ENCODE results near the gene NPHS1. TPM values are rescaled to one million over a fixed set of nuclear protein-coding genes. Genes with fewer than 3 reads are reported as not detected.

The NPHS1 gene
- polyA plus RNA-seq, 4 donors: 0.06 to 0.52 TPM; not detected in 2

GRCh38 chr19:35822579-35822978, 29.7 kb downstream of the NPHS1 start:
- no peak for FAIRE-seq

GRCh38 chr19:35818445-35818844, 33.9 kb downstream of the NPHS1 start:
- H3K9me3 ChIP-seq (ENCODE audit: control insufficient read depth in 2 of 2, insufficient read depth in 1 of 2, low read depth in 1 of 2, low read length in 1 of 2): no peaks in the 10 kb centered on the region
- H3K4me1 ChIP-seq (ENCODE audit: control insufficient read depth in 3 of 3, insufficient read depth in 2 of 3, low read depth in 1 of 3, low read length in 2 of 3): no peaks in the 10 kb centered on the region
- DNase-seq (no peak), FAIRE-seq (no peak)
- H3K27me3 ChIP-seq (ENCODE audit: control insufficient read depth in 3 of 3, insufficient read depth in 3 of 3, low read length in 3 of 3): peaks cover 0 to 4% (median 3%) of the 10 kb centered on the region in 3 donors
- H3K4me3 ChIP-seq (ENCODE audit: low read depth in 1 of 3, low read length in 3 of 3): no peak overlapping the region
- WGBS, 3 donors: 60 to 69% (median 63%) methylated on average over 3 of the region's 3 CpGs
- no peaks in the 10 kb centered on the region for H3K36me3 ChIP-seq (ENCODE audit: control insufficient read depth in 3 of 3, insufficient read depth in 2 of 3, low read depth in 1 of 3, low read length in 3 of 3)
- H3K27ac ChIP-seq (ENCODE audit: low read depth in 1 of 3, low read length in 2 of 3): no peak overlapping the region

More at GRCh38 chr19:35822579-35822978, 29.7 kb downstream of the NPHS1 start:
- Histone ChIP-seq H3K27me3 (ENCODE audit: control insufficient read depth in 3 of 3, insufficient read depth in 3 of 3, low read length in 3 of 3) (peaks cover 0 to 4% (median 4%) of the 10 kb centered on the region in 3 donors), H3K9me3 (ENCODE audit: control insufficient read depth in 2 of 2, insufficient read depth in 1 of 2, low read depth in 1 of 2, low read length in 1 of 2) (no peaks in the 10 kb centered on the region), H3K36me3 (ENCODE audit: control insufficient read depth in 3 of 3, insufficient read depth in 2 of 3, low read depth in 1 of 3, low read length in 3 of 3) (no peaks in the 10 kb centered on the region), H3K27ac (ENCODE audit: low read depth in 1 of 3, low read length in 2 of 3) (no peak overlapping the region), H3K4me1 (ENCODE audit: control insufficient read depth in 3 of 3, insufficient read depth in 2 of 3, low read depth in 1 of 3, low read length in 2 of 3) (no peaks in the 10 kb centered on the region), H3K4me3 (ENCODE audit: low read depth in 1 of 3, low read length in 3 of 3) (no peak overlapping the region)
- no peak for DNase-seq
- 65 to 80% (median 68%) methylated on average over 3 of the region's 3 CpGs for WGBS, 3 donors

- no peaks in the 10 kb centered on the region for H3K9me3 ChIP-seq (ENCODE audit: control insufficient read depth in 2 of 2, insufficient read depth in 1 of 2, low read depth in 1 of 2, low read length in 1 of 2)
- whole genome bisulfite sequencing, 3 donors: 72 to 85% (median 84%) methylated on average over 8 to 9 of the region's 9 CpGs
- H3K4me3 ChIP-seq (ENCODE audit: low read depth in 1 of 3, low read length in 3 of 3): no peak overlapping the region
- no peaks in the 10 kb centered on the region for H3K36me3 ChIP-seq (ENCODE audit: control insufficient read depth in 3 of 3, insufficient read depth in 2 of 3, low read depth in 1 of 3, low read length in 3 of 3)
- peaks cover 0 to 4% (median 3%) of the 10 kb centered on the region in 3 donors for H3K27me3 ChIP-seq (ENCODE audit: control insufficient read depth in 3 of 3, insufficient read depth in 3 of 3, low read length in 3 of 3)
- no peak overlapping the region for H3K27ac ChIP-seq (ENCODE audit: low read depth in 1 of 3, low read length in 2 of 3)
- DNase-seq: no peak
- no peak for FAIRE-seq
- H3K4me1 ChIP-seq (ENCODE audit: control insufficient read depth in 3 of 3, insufficient read depth in 2 of 3, low read depth in 1 of 3, low read length in 2 of 3): peaks cover 0 to 9% (median 0%) of the 10 kb centered on the region in 3 donors
Measured at GRCh38 chr19:35816846-35817245, 35.5 kb downstream of the NPHS1 start.

- DNase-seq (no peak), FAIRE-seq (no peak)
- Histone ChIP-seq H3K9me3 (ENCODE audit: control insufficient read depth in 2 of 2, insufficient read depth in 1 of 2, low read depth in 1 of 2, low read length in 1 of 2) (no peaks in the 10 kb centered on the region), H3K27ac (ENCODE audit: low read depth in 1 of 3, low read length in 2 of 3) (no peak overlapping the region), H3K4me3 (ENCODE audit: low read depth in 1 of 3, low read length in 3 of 3) (no peak overlapping the region), H3K4me1 (ENCODE audit: control insufficient read depth in 3 of 3, insufficient read depth in 2 of 3, low read depth in 1 of 3, low read length in 2 of 3) (peaks cover 0 to 10% (median 0%) of the 10 kb centered on the region in 3 donors), H3K27me3 (ENCODE audit: control insufficient read depth in 3 of 3, insufficient read depth in 3 of 3, low read length in 3 of 3) (peaks cover 0 to 4% (median 3%) of the 10 kb centered on the region in 3 donors), H3K36me3 (ENCODE audit: control insufficient read depth in 3 of 3, insufficient read depth in 2 of 3, low read depth in 1 of 3, low read length in 3 of 3) (no peaks in the 10 kb centered on the region)
- WGBS, 3 donors: 31 to 39% (median 32%) methylated on average over 6 of the region's 6 CpGs
Measured at GRCh38 chr19:35816262-35816661, 36.0 kb downstream of the NPHS1 start.

- peaks cover 0 to 10% (median 0%) of the 10 kb centered on the region in 3 donors for H3K4me1 ChIP-seq (ENCODE audit: control insufficient read depth in 3 of 3, insufficient read depth in 2 of 3, low read depth in 1 of 3, low read length in 2 of 3)
- 45 to 71% (median 64%) methylated on average over 11 of the region's 11 CpGs for WGBS, 3 donors
- H3K36me3 ChIP-seq (ENCODE audit: control insufficient read depth in 3 of 3, insufficient read depth in 2 of 3, low read depth in 1 of 3, low read length in 3 of 3): no peaks in the 10 kb centered on the region
- no peak overlapping the region for H3K4me3 ChIP-seq (ENCODE audit: low read depth in 1 of 3, low read length in 3 of 3)
- FAIRE-seq (no peak), DNase-seq (no peak)
- peaks cover 0 to 2% (median 2%) of the 10 kb centered on the region in 3 donors for H3K27me3 ChIP-seq (ENCODE audit: control insufficient read depth in 3 of 3, insufficient read depth in 3 of 3, low read length in 3 of 3)
- no peaks in the 10 kb centered on the region for H3K9me3 ChIP-seq (ENCODE audit: control insufficient read depth in 2 of 2, insufficient read depth in 1 of 2, low read depth in 1 of 2, low read length in 1 of 2)
- no peak overlapping the region for H3K27ac ChIP-seq (ENCODE audit: low read depth in 1 of 3, low read length in 2 of 3)
Measured at GRCh38 chr19:35813043-35813890, 39.0 kb downstream of the NPHS1 start.

- peaks cover 0 to 10% (median 0%) of the 10 kb centered on the region in 3 donors for H3K4me1 ChIP-seq (ENCODE audit: control insufficient read depth in 3 of 3, insufficient read depth in 2 of 3, low read depth in 1 of 3, low read length in 2 of 3)
- H3K4me3 ChIP-seq (ENCODE audit: low read depth in 1 of 3, low read length in 3 of 3): no peak within 1 kb of the TSS
- no peak for FAIRE-seq
- H3K36me3 ChIP-seq (ENCODE audit: control insufficient read depth in 3 of 3, insufficient read depth in 2 of 3, low read depth in 1 of 3, low read length in 3 of 3): no peaks in the 10 kb centered on the region
- no peaks in the 10 kb centered on the region for H3K27me3 ChIP-seq (ENCODE audit: control insufficient read depth in 3 of 3, insufficient read depth in 3 of 3, low read length in 3 of 3)
- peak; percentile 25 to 58 for DNase-seq
- no peaks in the 10 kb centered on the region for H3K9me3 ChIP-seq (ENCODE audit: control insufficient read depth in 2 of 2, insufficient read depth in 1 of 2, low read depth in 1 of 2, low read length in 1 of 2)
- WGBS, 3 donors: 48 to 68% (median 54%) methylated on average over 26 of the region's 26 CpGs
- H3K27ac ChIP-seq (ENCODE audit: low read depth in 1 of 3, low read length in 2 of 3): no peak within 1 kb of the TSS
Measured at GRCh38 chr19:35812220-35813042, 39.9 kb downstream of the NPHS1 start, which contains the start of gene PRODH2. TSS of gene PRODH2 (minus strand) at chr19:35812845. CDS start at chr19:35812805, 40 bp downstream.

- WGBS, 3 donors: 49 to 69% (median 68%) methylated on average over 17 to 18 of the region's 18 CpGs
- no peak for DNase-seq
- Histone ChIP-seq H3K4me3 (ENCODE audit: low read depth in 1 of 3, low read length in 3 of 3) (no peak overlapping the region), H3K27ac (ENCODE audit: low read depth in 1 of 3, low read length in 2 of 3) (no peak overlapping the region), H3K4me1 (ENCODE audit: control insufficient read depth in 3 of 3, insufficient read depth in 2 of 3, low read depth in 1 of 3, low read length in 2 of 3) (peaks cover 0 to 10% (median 0%) of the 10 kb centered on the region in 3 donors), H3K9me3 (ENCODE audit: control insufficient read depth in 2 of 2, insufficient read depth in 1 of 2, low read depth in 1 of 2, low read length in 1 of 2) (no peaks in the 10 kb centered on the region), H3K27me3 (ENCODE audit: control insufficient read depth in 3 of 3, insufficient read depth in 3 of 3, low read length in 3 of 3) (no peaks in the 10 kb centered on the region), H3K36me3 (ENCODE audit: control insufficient read depth in 3 of 3, insufficient read depth in 2 of 3, low read depth in 1 of 3, low read length in 3 of 3) (no peaks in the 10 kb centered on the region)
- no peak for FAIRE-seq
Measured at GRCh38 chr19:35811317-35812219, 40.7 kb downstream of the NPHS1 start.

All from small intestine (tissue), 7 donors.